GM15510 (cell line): ENCODE data around the gene HABP4.

ENCODE experiments used
- POLR2A ChIP-seq: IDR thresholded peaks from 3 replicates; pipeline ENCODE4 v1.6.1; 2011; ENCODE audit warnings: borderline replicate concordance; ENCODE audit not compliant: insufficient read length; ENCODE audit errors: extremely low read depth

The HABP4 gene

DNA sequence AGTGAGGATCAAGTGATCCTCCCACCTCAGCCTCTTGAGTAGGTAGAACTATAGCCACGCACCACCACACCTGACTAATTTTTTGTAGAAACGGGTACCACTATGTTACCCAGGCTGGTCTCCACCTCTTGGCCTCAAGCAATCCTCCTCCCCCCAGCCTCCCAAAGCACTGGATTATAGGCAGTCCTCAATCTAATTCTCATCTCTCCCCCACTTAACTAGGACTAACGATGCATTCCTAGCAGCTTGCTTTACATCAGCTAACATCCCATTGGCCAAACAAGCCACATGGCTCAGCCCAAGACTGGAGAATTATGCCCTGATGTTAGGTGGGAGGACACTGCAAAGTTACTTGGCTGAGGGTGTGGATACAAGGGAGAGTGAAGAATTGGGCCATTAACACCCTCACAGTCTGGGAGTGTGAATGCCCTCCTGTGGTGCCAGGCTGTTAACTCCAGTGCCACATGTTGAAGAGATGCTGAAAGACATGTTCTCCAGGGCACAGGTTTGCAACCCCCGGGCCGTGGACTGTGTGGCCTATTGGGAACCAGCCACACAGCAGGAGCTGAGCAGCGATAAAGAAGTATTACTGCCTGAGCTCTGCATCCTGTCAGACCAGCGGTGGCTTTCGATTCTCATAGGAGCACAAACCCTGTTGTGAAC lies 26.5 kb upstream of the HABP4 start:
- no peak for TF ChIP-seq POLR2A

- no peak for TF ChIP-seq POLR2A
Observed at GRCh38 chr9:96423985-96424336, 26.0 kb upstream of the HABP4 start.

- no peak for TF ChIP-seq POLR2A
Observed at GRCh38 chr9:96425500-96426169, 24.3 kb upstream of the HABP4 start.

GRCh38 chr9:96429732-96430131 lies 20.2 kb upstream of the HABP4 start:
- TF ChIP-seq POLR2A: no peak

DNA sequence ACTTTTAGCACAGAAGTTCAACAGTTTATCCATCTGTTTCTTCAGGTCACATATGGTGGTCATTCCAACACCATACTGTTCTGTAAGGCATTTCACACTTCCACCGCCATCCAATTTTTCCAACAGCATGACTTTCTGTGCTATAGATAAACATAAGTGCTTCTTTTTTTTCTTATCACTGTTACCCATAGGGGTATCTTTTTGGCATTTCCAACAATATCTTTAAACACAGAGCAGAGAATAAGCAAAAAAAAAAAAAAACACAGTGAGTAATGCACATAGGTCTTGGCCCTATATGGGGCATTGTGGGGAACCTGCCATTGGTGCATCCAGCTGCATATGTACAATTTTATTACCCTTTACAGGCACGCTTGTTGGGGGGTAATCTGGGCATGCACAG lies 19.6 kb upstream of the HABP4 start:
- TF ChIP-seq POLR2A: no peak

- TF ChIP-seq POLR2A: no peak
Observed at GRCh38 chr9:96435345-96435744, 14.6 kb upstream of the HABP4 start.

DNA sequence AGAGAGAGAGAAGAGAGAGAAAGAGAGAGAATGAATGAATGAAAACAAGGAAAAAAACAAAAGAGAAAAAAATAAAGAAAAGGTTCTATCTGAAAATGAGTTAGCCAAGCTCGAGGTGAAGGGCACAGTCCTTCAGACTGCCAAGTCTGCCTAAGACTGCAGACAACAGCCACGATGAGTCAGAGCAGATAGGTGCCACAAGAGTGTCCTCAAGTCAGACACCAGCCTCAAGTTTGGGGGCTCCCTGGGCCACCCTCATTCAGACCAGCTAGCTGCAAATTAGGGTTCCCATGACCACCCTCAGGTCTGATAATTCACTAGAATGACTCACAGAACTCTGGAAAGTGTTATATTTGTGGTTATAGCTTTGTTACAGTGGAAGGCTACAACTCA lies 13.9 kb upstream of the HABP4 start:
- TF ChIP-seq POLR2A: no peak

GRCh38 chr9:96436456-96437126 lies 13.4 kb upstream of the HABP4 start:
- no peak for TF ChIP-seq POLR2A

DNA sequence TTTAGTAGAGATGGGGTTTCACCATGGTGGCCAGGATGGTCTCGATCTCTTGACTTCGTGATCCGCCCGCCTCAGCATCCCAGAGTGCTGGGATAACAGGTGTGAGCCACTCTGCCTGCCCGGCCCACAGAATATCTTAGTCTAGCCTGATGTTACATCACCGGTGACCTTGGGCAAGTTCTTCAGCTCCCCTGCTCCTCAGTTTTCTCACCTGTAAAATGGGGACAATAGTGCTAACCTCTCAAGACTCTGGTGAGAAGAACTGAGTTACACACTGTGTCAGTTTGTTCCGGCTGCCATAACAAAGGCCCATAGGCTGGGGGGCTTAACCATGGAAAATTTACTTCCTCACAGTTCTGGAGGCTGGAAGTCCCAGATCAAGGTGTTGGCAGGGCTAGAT lies 12.5 kb upstream of the HABP4 start:
- TF ChIP-seq POLR2A: no peak

DNA sequence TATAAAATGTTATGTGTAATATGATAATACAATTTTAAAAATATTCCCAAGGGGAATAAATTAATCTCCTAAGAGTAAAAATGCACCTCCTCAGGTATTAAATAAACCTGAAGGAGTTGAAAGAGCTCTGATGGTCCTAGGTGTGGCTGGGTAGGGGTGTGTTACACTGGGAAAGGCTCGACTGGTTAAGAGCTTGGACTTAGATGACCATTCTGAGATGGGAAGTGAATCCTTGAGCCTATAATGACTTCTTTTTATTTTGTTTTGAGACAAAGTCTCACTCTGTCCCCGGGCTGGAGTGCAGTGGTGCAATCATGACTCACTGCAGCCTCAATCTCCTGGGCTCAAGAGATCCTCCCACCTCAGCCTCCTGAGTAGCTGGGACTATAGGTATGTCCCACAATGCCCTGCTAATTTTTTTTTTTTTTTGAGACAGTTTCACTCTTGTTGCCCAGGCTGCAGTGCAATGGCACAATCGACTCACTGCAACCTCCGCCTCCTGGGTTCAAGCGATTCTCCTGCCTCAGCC lies 9.2 kb upstream of the HABP4 start:
- no peak for TF ChIP-seq POLR2A

GRCh38 chr9:96441798-96442445 lies 8.0 kb upstream of the HABP4 start:
- TF ChIP-seq POLR2A: no peak

DNA sequence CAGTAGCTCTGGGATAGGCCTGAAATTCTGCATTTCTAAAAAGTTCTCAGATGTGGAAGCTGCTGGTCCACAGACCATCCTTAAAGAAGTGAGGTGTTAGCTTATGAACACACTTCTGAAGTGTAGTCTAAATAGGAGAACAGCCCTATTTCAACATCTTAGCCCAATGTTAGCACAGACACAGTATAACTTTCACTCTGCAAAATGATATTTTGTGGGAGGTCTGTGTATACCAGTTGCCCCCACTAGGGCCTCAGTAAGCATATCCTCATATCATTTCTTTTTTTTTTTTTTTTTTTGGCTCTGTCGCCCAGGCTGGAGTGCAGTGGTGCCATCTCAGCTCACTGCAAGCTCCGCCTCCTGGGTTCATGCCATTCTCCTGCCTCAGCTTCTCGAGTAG lies 7.5 kb upstream of the HABP4 start:
- no peak for TF ChIP-seq POLR2A

DNA sequence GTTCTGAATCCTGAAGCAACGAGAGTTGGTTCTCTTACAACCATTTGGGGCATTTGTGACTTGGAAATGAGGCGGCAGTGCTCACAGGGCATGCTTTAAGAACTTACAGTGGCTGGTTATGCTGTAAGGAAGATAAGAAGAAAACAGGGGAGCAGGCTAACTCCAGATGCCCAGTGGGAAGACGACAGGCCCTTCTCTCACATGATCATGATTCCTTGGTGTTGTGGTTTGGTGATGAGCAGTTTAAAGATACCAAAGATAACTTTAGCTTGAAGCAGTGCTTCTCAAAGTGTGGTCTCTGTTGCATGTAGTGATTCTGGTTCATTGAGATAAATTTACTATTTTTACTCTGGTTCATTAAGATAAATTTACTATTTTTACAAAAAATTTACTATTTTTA lies 2.6 kb upstream of the HABP4 start:
- no peak for TF ChIP-seq POLR2A

DNA sequence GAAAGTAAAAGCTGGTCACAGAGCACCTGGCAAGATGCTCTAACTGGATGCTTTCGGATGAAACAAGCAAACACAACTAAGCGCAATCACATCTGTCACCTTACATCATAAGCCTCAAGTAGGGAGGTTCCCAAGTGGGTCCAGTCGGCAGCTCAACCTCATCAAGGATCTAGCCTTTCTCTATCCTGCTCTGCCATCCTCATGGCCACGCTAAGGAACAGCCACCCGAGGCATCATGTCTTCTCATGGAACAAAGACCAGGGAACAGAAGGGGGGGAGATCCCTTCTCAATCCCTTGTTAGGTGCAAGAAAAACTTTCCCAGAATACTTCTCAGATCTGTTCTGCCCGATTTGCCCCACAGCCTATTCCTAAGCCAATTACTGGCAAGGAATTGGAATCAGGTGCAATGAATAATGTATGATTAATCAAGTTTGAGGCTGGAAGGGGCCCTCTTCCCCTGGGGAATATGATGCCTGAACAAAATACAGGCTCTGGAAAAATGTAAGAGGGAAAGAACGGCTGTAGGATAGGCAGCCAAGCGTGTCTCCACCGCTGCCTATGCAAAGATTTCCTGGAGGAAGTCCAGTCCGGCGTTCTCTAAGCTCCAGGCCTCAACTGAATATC lies 1.3 kb upstream of the HABP4 start:
- TF ChIP-seq POLR2A: no peak

- TF ChIP-seq POLR2A: no peak
Observed at GRCh38 chr9:96449523-96449844, 485 bp upstream of the HABP4 start.

DNA sequence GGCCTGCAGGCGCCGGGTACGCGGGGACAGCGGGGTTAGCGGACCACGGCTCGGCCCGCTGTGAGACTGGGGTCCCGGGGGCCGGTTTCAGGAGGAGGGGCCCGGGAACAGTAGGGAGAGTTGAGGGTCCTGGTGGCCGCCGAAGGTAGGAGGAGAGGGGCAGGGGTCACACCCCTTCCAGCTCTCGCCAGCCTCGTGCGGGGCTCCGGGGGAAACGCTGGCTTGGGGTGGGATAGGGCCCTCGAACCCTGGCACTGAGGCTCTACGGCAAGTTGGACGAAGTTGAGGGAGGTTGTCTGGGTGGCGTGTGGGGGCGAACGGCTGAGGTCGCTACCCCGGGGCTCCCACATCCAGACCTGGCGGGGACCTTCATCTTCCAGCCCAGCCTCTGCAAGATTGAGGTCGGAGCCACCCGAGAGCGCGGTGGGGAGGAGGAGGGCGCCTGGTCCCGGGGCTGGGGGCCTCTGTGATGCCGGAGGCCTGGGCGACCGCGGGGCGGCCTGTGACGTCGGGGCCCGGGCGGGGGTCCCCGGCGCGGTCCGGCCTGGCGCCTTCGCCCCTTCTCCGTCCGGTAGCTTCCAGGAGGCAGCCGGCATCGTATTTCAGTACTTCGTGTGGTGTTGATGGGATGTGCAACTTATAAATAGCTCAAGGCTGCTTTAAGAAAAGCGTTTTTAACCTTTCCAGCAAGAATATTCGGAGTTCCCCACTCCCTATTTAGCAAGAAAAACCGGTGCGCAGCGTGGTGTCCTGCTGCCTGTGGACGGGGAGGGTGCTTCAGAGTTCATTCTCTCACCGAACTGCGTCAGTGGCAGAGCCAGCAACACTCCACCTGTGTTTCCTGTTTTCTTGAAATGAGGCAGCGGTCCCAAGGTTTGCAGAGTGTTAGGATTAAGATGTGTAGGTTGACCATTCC lies 902 bp downstream of the HABP4 start:
- no peak for TF ChIP-seq POLR2A
